Measurements from ENCODE around the gene ZNF444. TPM values are rescaled to one million over a fixed set of nuclear protein-coding genes. Genes with fewer than 3 reads are reported as not detected.

ZNF444 gene
- polyA plus RNA-seq, 2 of the 4 experiments (the other 2 are of a cell fraction): 16.5 to 26.2 TPM

DNA sequence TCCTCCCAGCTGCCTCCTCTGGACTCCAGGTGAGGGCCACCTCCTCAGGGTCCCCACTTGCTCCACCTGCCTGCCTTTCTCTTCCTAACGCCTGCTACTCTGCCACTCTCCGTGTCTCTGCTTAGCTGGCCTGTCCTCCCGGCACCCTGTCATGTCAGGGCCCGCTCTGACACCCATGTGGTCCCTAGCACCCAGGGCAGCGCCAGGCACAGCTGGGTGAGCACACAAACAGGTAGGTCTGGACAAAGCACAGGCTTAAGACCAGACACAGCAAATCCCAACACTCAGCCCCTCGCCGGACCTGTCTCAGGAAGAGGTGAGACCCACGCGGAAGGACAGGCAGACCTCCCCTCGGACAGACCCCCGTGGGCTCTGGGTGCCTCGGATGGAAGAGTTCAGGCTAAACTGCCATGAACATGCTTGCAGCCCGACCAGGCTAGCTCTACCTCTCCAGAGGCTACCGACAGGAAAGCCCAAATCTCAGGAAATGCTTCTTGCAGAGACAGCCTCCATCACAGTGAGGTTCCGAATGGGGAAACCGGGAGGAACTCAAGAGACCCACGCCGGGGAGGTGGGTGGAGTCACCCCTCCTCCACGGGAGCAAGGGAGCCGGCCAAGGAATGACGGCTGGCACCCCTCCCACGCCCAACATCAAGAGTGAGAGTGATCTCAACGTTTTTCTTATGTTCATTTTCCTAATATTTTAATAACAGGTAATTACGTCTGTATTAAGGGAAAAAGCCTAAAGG is 32.5 kb upstream of the ZNF444 start:
- 87% methylated on average over 24 of the region's 24 CpGs for WGBS (ENCODE audit: missing lambda C conversion rate)
- DNase-seq (ENCODE audit: low read depth in 1 of 2, low spot score in 1 of 2) (no peak), ATAC-seq (no peak), FAIRE-seq (no peak)
- ChIA-PET POLR2A (interaction anchor here (0.9 kb wide), 1 partner anchor 12 kb away, joined by 3 read pairs; the partner anchor contains the start of gene ZNF787), CTCF (interaction anchor here (0.6 to 1.7 kb wide), 5 partner anchors 26 to 225 kb away, joined by 3 to 4 read pairs (median 4); no protein-coding TSS in a partner anchor)
- Histone ChIP-seq H3K4me1 (peaks cover 18% of the 10 kb centered on the region; the same call in 2 of the 3 replicates), H3K4me3 (no peak overlapping the region), H3K9me3 (no peaks in the 10 kb centered on the region), H3K4me2 (no peak overlapping the region), H3K27ac (no peak overlapping the region)
- TF ChIP-seq, protein P1, sequence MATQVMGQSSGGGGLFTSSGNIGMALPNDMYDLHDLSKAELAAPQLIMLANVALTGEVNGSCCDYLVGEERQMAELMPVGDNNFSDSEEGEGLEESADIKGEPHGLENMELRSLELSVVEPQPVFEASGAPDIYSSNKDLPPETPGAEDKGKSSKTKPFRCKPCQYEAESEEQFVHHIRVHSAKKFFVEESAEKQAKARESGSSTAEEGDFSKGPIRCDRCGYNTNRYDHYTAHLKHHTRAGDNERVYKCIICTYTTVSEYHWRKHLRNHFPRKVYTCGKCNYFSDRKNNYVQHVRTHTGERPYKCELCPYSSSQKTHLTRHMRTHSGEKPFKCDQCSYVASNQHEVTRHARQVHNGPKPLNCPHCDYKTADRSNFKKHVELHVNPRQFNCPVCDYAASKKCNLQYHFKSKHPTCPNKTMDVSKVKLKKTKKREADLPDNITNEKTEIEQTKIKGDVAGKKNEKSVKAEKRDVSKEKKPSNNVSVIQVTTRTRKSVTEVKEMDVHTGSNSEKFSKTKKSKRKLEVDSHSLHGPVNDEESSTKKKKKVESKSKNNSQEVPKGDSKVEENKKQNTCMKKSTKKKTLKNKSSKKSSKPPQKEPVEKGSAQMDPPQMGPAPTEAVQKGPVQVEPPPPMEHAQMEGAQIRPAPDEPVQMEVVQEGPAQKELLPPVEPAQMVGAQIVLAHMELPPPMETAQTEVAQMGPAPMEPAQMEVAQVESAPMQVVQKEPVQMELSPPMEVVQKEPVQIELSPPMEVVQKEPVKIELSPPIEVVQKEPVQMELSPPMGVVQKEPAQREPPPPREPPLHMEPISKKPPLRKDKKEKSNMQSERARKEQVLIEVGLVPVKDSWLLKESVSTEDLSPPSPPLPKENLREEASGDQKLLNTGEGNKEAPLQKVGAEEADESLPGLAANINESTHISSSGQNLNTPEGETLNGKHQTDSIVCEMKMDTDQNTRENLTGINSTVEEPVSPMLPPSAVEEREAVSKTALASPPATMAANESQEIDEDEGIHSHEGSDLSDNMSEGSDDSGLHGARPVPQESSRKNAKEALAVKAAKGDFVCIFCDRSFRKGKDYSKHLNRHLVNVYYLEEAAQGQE (IDR thresholded peaks at IDR 0.05): no peak
- TF ChIP-seq FOXS1 (CRISPR knock-in tag; IDR thresholded peaks at IDR 0.05) (no peak), HOXB5 (CRISPR knock-in tag; IDR thresholded peaks at IDR 0.05) (no peak), TFCP2L1 (CRISPR knock-in tag; IDR thresholded peaks at IDR 0.05) (no peak), SMC3 (IDR thresholded peaks at IDR 0.05) (no peak), EHMT2 (IDR thresholded peaks at IDR 0.05; ENCODE audit: low read depth) (no peak), KDM1A (IDR thresholded peaks at IDR 0.05; ENCODE audit: low read depth) (no peak), NFE2L2 (conservative IDR thresholded peaks at IDR 0.05; ENCODE audit: low read length) (no peak), ZSCAN20 (CRISPR knock-in tag; IDR thresholded peaks at IDR 0.05) (no peak), BHLHE40 (IDR thresholded peaks at IDR 0.05; ENCODE audit: low read depth, low read length) (no peak), HMGXB4 (CRISPR knock-in tag; IDR thresholded peaks at IDR 0.05; ENCODE audit: borderline replicate concordance) (no peak)

DNA sequence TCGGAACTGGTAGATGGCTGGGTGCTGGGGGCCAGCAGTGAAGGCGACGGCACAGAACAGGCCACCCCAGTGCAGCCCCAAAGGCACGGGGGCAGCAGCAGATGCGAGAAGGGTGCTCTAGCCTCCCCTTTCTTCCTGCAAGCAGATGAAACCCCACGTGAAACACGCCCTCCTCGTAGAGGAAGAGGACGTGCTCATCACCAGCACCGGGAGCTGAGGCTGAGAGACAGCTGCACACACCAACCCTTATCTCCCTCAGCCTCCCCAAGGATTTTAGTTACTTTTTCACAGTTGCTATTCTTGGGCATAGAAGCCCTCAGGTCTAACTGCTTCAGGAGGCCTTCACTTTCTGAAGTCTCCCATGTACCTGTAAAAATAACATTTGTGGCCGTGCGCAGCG is 31.9 kb upstream of the ZNF444 start:
- Histone ChIP-seq H3K4me1 (peaks cover 18% of the 10 kb centered on the region; the same call in 2 of the 3 replicates), H3K27ac (no peak overlapping the region), H3K4me3 (no peak overlapping the region), H3K4me2 (no peak overlapping the region), H3K9me3 (no peaks in the 10 kb centered on the region)
- 89% methylated on average over 13 of the region's 13 CpGs for WGBS (ENCODE audit: missing lambda C conversion rate)
- no peak for TF ChIP-seq FOSB (CRISPR knock-in tag; IDR thresholded peaks at IDR 0.05)
- TF ChIP-seq EHMT2 (IDR thresholded peaks at IDR 0.05; ENCODE audit: low read depth): no peak
- TF ChIP-seq CHD4 (IDR thresholded peaks at IDR 0.05; ENCODE audit: borderline replicate concordance): no peak
- TF ChIP-seq RAD21 (conservative IDR thresholded peaks at IDR 0.05 in 1 of 2, IDR thresholded peaks at IDR 0.05 in 1 of 2): no peak
- TF ChIP-seq HOXB5 (CRISPR knock-in tag; IDR thresholded peaks at IDR 0.05): no peak
- TF ChIP-seq POLR2A (IDR thresholded peaks at IDR 0.05; ENCODE audit: low read length): no peak
- TF ChIP-seq SREBF2 (IDR thresholded peaks at IDR 0.05): no peak
- TF ChIP-seq E2F6 (IDR thresholded peaks at IDR 0.05; ENCODE audit: borderline replicate concordance, low read depth): no peak
- TF ChIP-seq MAZ (IDR thresholded peaks at IDR 0.05; ENCODE audit: borderline replicate concordance, low read depth, low read length): no peak
- no peak for TF ChIP-seq HEYL (CRISPR knock-in tag; IDR thresholded peaks at IDR 0.05)
- TF ChIP-seq NR3C1 (IDR thresholded peaks at IDR 0.05): no peak
- TF ChIP-seq CHD2 (IDR thresholded peaks at IDR 0.05; ENCODE audit: low read length, partially characterized antibody): no peak
- no peak for TF ChIP-seq ZC3H11A (IDR thresholded peaks at IDR 0.05)
- TF ChIP-seq, protein P2, sequence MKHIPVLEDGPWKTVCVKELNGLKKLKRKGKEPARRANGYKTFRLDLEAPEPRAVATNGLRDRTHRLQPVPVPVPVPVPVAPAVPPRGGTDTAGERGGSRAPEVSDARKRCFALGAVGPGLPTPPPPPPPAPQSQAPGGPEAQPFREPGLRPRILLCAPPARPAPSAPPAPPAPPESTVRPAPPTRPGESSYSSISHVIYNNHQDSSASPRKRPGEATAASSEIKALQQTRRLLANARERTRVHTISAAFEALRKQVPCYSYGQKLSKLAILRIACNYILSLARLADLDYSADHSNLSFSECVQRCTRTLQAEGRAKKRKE (CRISPR knock-in tag; IDR thresholded peaks at IDR 0.05; ENCODE audit: low read depth): no peak
- no peak for TF ChIP-seq CTCF (IDR thresholded peaks at IDR 0.05)
- no peak for TF ChIP-seq ZSCAN20 (CRISPR knock-in tag; IDR thresholded peaks at IDR 0.05)
- no peak for TF ChIP-seq POLR2AphosphoS2 (conservative IDR thresholded peaks at IDR 0.05; ENCODE audit: low read length)
- FAIRE-seq: no peak
- ChIA-PET POLR2A (no interaction called here), CTCF (interaction anchor here (0.8 kb wide), 1 partner anchor 43 kb away, joined by 4 read pairs; no protein-coding TSS in a partner anchor)
- no peak for ATAC-seq
- no peak for DNase-seq (ENCODE audit: low read depth in 1 of 2, low spot score in 1 of 2)

Data from A549 (cell line).